GM10248 (cell line): ENCODE data around the gene NF2.

Experiments
- CTCF ChIA-PET: fragments of 300-600 bp; sonication (Branson Sonifier 250); formaldehyde crosslinking; extraction: SDS; loops from one replicate; lab custom pipeline; 2021; ENCODE audit warnings: antibody characterized with exemption; lab: Yijun Ruan, JAX
- POLR2A ChIA-PET: fragments of 350-650 bp; sonication (Branson Sonifier 250); formaldehyde crosslinking; extraction: SDS; loops from one replicate; lab custom pipeline; 2020; ENCODE audit warnings: antibody characterized with exemption; lab: Yijun Ruan, JAX
- DNase-seq: peaks from one replicate; pipeline ENCODE4 v3.0.0; 2012; ENCODE audit errors: extremely low spot score
- CTCF ChIP-seq: IDR thresholded peaks from 2 replicates; pipeline ENCODE4 v1.5.1; 2012; ENCODE audit warnings: mild to moderate bottlenecking, low read depth; ENCODE audit errors: extremely low read depth, missing control alignments, control extremely low read depth

NF2 gene

GRCh38 chr22:29668673-29669072 lies 65.2 kb downstream of the NF2 start:
- no peak for TF ChIP-seq CTCF
- DNase-seq = no peak
- ChIA-PET POLR2A (no interaction called here), CTCF (interaction anchor here (1.2 to 1.9 kb wide), 2 partner anchors 24 to 33 kb away, joined by 4 to 5 read pairs; no protein-coding TSS in a partner anchor)

- ChIA-PET POLR2A (no interaction called here), CTCF (interaction anchor here (1.0 to 1.2 kb wide), 2 partner anchors 19 to 34 kb away, joined by 3 read pairs; no protein-coding TSS in a partner anchor)
- no peak for DNase-seq
- TF ChIP-seq CTCF = no peak
Observed at GRCh38 chr22:29670626-29671025, 67.2 kb downstream of the NF2 start.

GRCh38 chr22:29673361-29674066 lies 70.1 kb downstream of the NF2 start:
- no peak for DNase-seq
- ChIA-PET POLR2A (no interaction called here), CTCF (interaction anchor here (0.9 to 1.6 kb wide), 3 partner anchors 10 to 48 kb away, joined by 3 to 5 read pairs (median 3); no protein-coding TSS in a partner anchor)
- no peak for TF ChIP-seq CTCF

- DNase-seq = no peak
- no peak for TF ChIP-seq CTCF
- ChIA-PET POLR2A (no interaction called here), CTCF (interaction anchor here (1.6 kb wide), 1 partner anchor 48 kb away, joined by 5 read pairs; no protein-coding TSS in a partner anchor)
Observed at GRCh38 chr22:29674121-29674520, 70.7 kb downstream of the NF2 start.

GRCh38 chr22:29679316-29679715 lies 75.9 kb downstream of the NF2 start:
- DNase-seq = no peak
- TF ChIP-seq CTCF = no peak
- POLR2A ChIA-PET = no interaction called here
- CTCF ChIA-PET = interaction anchor here (0.7 to 1.7 kb wide), 5 partner anchors 11 to 54 kb away, joined by 3 read pairs; no protein-coding TSS in a partner anchor

GRCh38 chr22:29683536-29683935 lies 80.1 kb downstream of the NF2 start:
- no peak for DNase-seq
- CTCF ChIA-PET = no interaction called here
- POLR2A ChIA-PET = no interaction called here
- TF ChIP-seq CTCF = no peak
